PC-3 (cell line): ENCODE measurements around the gene RBP3.

Experiments
- CTCF ChIP-seq: fragments of 300-600 bp; sonication (generic); conservative IDR thresholded peaks from 2 replicates; pipeline ENCODE4 v1.5.1; 2017; ENCODE audit warnings: antibody characterized with exemption, low read depth, mild to moderate bottlenecking, low read length
- EZH2phosphoT487 ChIP-seq: fragments of 300-600 bp; sonication (generic); IDR thresholded peaks from 2 replicates; pipeline ENCODE4 v1.6.1; 2018; ENCODE audit warnings: mild to moderate bottlenecking, antibody characterized with exemption, low read length, borderline replicate concordance

- TF ChIP-seq CTCF, result no peak
- no peak for TF ChIP-seq EZH2phosphoT487
Observed at GRCh38 chr10:47406548-47406869, 58.3 kb downstream of the RBP3 start.
